HCT116 (cell line): ENCODE results near the gene HLA-DMA. TPM values are rescaled to one million over a fixed set of nuclear protein-coding genes. Genes with fewer than 3 reads are reported as not detected.
A peak's percentile ranks its signal among the peaks of the same experiment; 100 is the strongest.

ENCODE experiments used
- ATAC-seq: fragments of 200-7000 bp; cut with Tn5 transposase; 2 replicates; pipeline ENCODE4 v1.9.1; 2020; ENCODE audit warnings: mild to moderate bottlenecking, moderate library complexity
- BruUV-seq: library from RNA; stranded (reverse); fragments of 400-500 nt; replicated peaks from 2 replicates; lab custom pipeline; 2021; lab: Mats Ljungman, UMichigan
- CTCF ChIA-PET: fragments of 300-600 bp; sonication (Branson Sonifier 250); formaldehyde crosslinking; loops from one replicate; lab custom pipeline; 2021; ENCODE audit warnings: antibody characterized with exemption; lab: Charles Lee
- POLR2A ChIA-PET: fragments of 300-600, 350-600 bp; sonication (Branson Sonifier 250); formaldehyde crosslinking; loops from one replicate; lab custom pipeline; 2021; ENCODE audit warnings: antibody characterized with exemption; lab: Charles Lee
- RAD21 ChIA-PET, 2 experiments: fragments of 300-600 bp; sonication (Branson Sonifier 250); formaldehyde crosslinking; loops; one replicate each; lab custom pipeline; 2023; ENCODE audit warnings: low total read pairs in 2 of 2; ENCODE audit not compliant: uncharacterized antibody in 2 of 2, unreplicated experiment in 2 of 2, low non-redundant PET in 1 of 2; lab: Charles Lee
- DNase-seq: peaks from one replicate; pipeline ENCODE4 v3.0.0-alpha.2; 2010; ENCODE audit warnings: low read depth, low spot score
- H2AFZ ChIP-seq: fragments of 200-600 bp; shearing (Covaris generic), sonication (generic); 2 replicates; pipeline ENCODE4 v1.6.1; 2017; ENCODE audit warnings: low read depth, mixed run types, mixed read lengths, antibody characterized with exemption, low read length; ENCODE audit not compliant: poor library complexity, severe bottlenecking
- H3K27ac ChIP-seq: 2 replicates; pipeline ENCODE4 v1.5.1; 2012; ENCODE audit warnings: low read depth, low read length
- H3K27me3 ChIP-seq: fragments of 200-600 bp; sonication (generic); 2 replicates; pipeline ENCODE4 v1.6.1; 2016; ENCODE audit warnings: mixed run types, low read length, mixed read lengths; ENCODE audit not compliant: insufficient read depth
- H3K36me3 ChIP-seq, 2 experiments: fragments of 200-500 bp in 1 of 2; fragments of 200-600 bp in 1 of 2; sonication (Bioruptor generic) in 1 of 2; sonication (generic) in 1 of 2; 2 replicates each; pipeline versions ENCODE4 v1.5.1 to v1.6.1; 2014 to 2016; ENCODE audit warnings: low read length in 2 of 2, inconsistent platforms in 1 of 2, mixed read lengths in 1 of 2, mixed run types in 1 of 2; ENCODE audit not compliant: insufficient read depth in 2 of 2, control insufficient read depth in 1 of 2
- H3K4me1 ChIP-seq, 2 experiments: fragments of 200-600 bp in 1 of 2; sonication (generic) in 1 of 2; 2 replicates each; pipeline versions ENCODE4 v1.5.1 to v1.6.1; 2012 to 2017; ENCODE audit warnings: low read length in 2 of 2, inconsistent platforms in 1 of 2, mild to moderate bottlenecking in 1 of 2, mixed read lengths in 1 of 2, mixed run types in 1 of 2, moderate library complexity in 1 of 2; ENCODE audit not compliant: insufficient read depth in 2 of 2, control insufficient read depth in 1 of 2
- H3K4me2 ChIP-seq: fragments of 200-600 bp; sonication (generic); 2 replicates; pipeline ENCODE4 v1.6.1; 2017; ENCODE audit warnings: mixed run types, low read length, mixed read lengths
- H3K4me3 ChIP-seq, 2 experiments: fragments of 200-600 bp in 1 of 2; sonication (generic) in 1 of 2; replicated peaks in 1 of 2; 2 replicates each; pipeline ENCODE4 v1.5.1; 2011 to 2016; ENCODE audit warnings: low read length in 2 of 2, control low read depth in 1 of 2, low read depth in 1 of 2, mild to moderate bottlenecking in 1 of 2, mixed read lengths in 1 of 2, mixed run types in 1 of 2
- H3K79me2 ChIP-seq: fragments of 200-600 bp; sonication (generic); 2 replicates; pipeline ENCODE4 v1.6.1; 2017; ENCODE audit warnings: mild to moderate bottlenecking, mixed run types, low read length, moderate library complexity, mixed read lengths; ENCODE audit not compliant: insufficient read depth
- H3K9ac ChIP-seq: fragments of 200-600 bp; sonication (generic); 2 replicates; pipeline ENCODE4 v1.6.1; 2016; ENCODE audit warnings: low read length, mixed read lengths
- H3K9me2 ChIP-seq: fragments of 200-600 bp; sonication (generic), shearing (Covaris generic); 2 replicates; pipeline ENCODE4 v1.6.1; 2017; ENCODE audit warnings: mixed run types, mild to moderate bottlenecking, moderate library complexity; ENCODE audit not compliant: insufficient read depth
- H3K9me3 ChIP-seq, 2 experiments: fragments of 200-500 bp in 1 of 2; fragments of 200-600 bp in 1 of 2; sonication (Bioruptor generic) in 1 of 2; sonication (generic) in 1 of 2; 2 replicates each; pipeline ENCODE4 v1.6.1; 2014 to 2017; ENCODE audit warnings: low read length in 2 of 2, mixed read lengths in 2 of 2, inconsistent platforms in 1 of 2, low read depth in 1 of 2, mild to moderate bottlenecking in 1 of 2, mixed run types in 1 of 2, moderate library complexity in 1 of 2; ENCODE audit not compliant: control insufficient read depth in 1 of 2, insufficient read depth in 1 of 2
- H4K20me1 ChIP-seq: fragments of 200-600 bp; sonication (generic), shearing (Covaris generic); 2 replicates; pipeline ENCODE4 v1.6.1; 2017; ENCODE audit warnings: mixed run types, mild to moderate bottlenecking, moderate library complexity; ENCODE audit not compliant: insufficient read depth
- ATF3 ChIP-seq: IDR thresholded peaks from 2 replicates; pipeline ENCODE4 v1.6.1; 2012
- CBX3 ChIP-seq: IDR thresholded peaks from 2 replicates; pipeline ENCODE4 v1.6.1; 2012; ENCODE audit warnings: low read depth
- ELF1 ChIP-seq: IDR thresholded peaks from 2 replicates; pipeline ENCODE4 v1.6.1; 2012; ENCODE audit warnings: low read depth, borderline replicate concordance
- EZH2 ChIP-seq: fragments of 200-600 bp; sonication (generic); IDR thresholded peaks from 2 replicates; pipeline ENCODE4 v1.6.1; 2017; ENCODE audit warnings: antibody characterized with exemption, mixed run types
- EZH2phosphoT487 ChIP-seq: fragments of 200-600 bp; IDR thresholded peaks from 2 replicates; pipeline ENCODE4 v1.6.1; 2018; ENCODE audit warnings: antibody characterized with exemption, borderline replicate concordance
- MAX ChIP-seq: IDR thresholded peaks from 2 replicates; pipeline ENCODE4 v1.6.1; 2012
- RAD21 ChIP-seq: IDR thresholded peaks from 2 replicates; pipeline ENCODE4 v1.6.1; 2012; ENCODE audit warnings: low read depth, mild to moderate bottlenecking
- REST ChIP-seq: IDR thresholded peaks from 2 replicates; pipeline ENCODE4 v1.6.1; 2012; ENCODE audit warnings: low read depth
- SIN3A ChIP-seq: IDR thresholded peaks from 2 replicates; pipeline ENCODE4 v1.6.1; 2012; ENCODE audit warnings: low read depth
- SP1 ChIP-seq: IDR thresholded peaks from 2 replicates; pipeline ENCODE4 v1.6.1; 2012; ENCODE audit warnings: low read depth
- YY1 ChIP-seq: IDR thresholded peaks from 2 replicates; pipeline ENCODE4 v1.6.1; 2011; ENCODE audit warnings: low read length, low read depth, moderate library complexity, mild to moderate bottlenecking; ENCODE audit not compliant: insufficient replicate concordance; ENCODE audit errors: extremely low read depth
- ZBTB33 ChIP-seq: IDR thresholded peaks from 2 replicates; pipeline ENCODE4 v1.6.1; 2011; ENCODE audit warnings: mild to moderate bottlenecking, low read length, moderate library complexity; ENCODE audit not compliant: insufficient replicate concordance; ENCODE audit errors: extremely low read depth
- ZFX ChIP-seq: fragments of 450-650 bp; IDR thresholded peaks from 2 replicates; pipeline ENCODE4 v1.6.1; 2017
- intact Hi-C: fragments of 100-400 bp; cut with micrococcal nuclease; formaldehyde crosslinking; loops from 2 replicates; pipeline ENCODE4 v1.10.0; 2022
- total RNA-seq: library from RNA; stranded (reverse); gene quantifications from one replicate; pipeline ENCODE4 v1.2.1, GENCODE V29; 2021; ENCODE audit not compliant: unreplicated experiment

The HLA-DMA gene
- total RNA-seq, 1 experiment from 2014 or later, result 12.1 TPM

GRCh38 chr6:32974541-32975308 lies 21.8 kb upstream of the HLA-DMA start:
- ChIA-PET RAD21 (no interaction called here), POLR2A (interaction anchor here (1.2 to 8.1 kb wide), 2 partner anchors 10 to 20 kb away, joined by 3 to 227 read pairs; no protein-coding TSS in a partner anchor), CTCF (interaction anchor here (1.3 to 1.5 kb wide), 2 partner anchors 9 to 41 kb away, joined by 3 to 7 read pairs; no protein-coding TSS in a partner anchor)
- Histone ChIP-seq H3K4me2 (peak overlapping the region; percentile 84), H3K4me1 (peaks cover 5 to 34% of the 10 kb centered on the region in 2 experiments; a peak in 3 of 4 replicates), H3K9me2 (no peaks in the 10 kb centered on the region), H4K20me1 (peaks cover 70% of the 10 kb centered on the region), H3K9me3 (no peaks in the 10 kb centered on the region), H2AFZ (no peak overlapping the region), H3K27me3 (no peaks in the 10 kb centered on the region), H3K4me3 (peak overlapping the region; percentile 82 to 95), H3K9ac (peak overlapping the region; percentile 94; the same call in 1 of the 2 replicates), H3K27ac (peak overlapping the region; percentile 21; the same call in 1 of the 2 replicates), H3K36me3 (peaks cover 59 to 73% of the 10 kb centered on the region in 2 experiments), H3K79me2 (peaks cover 91% of the 10 kb centered on the region)
- no peak for DNase-seq
- TF ChIP-seq MAX (no peak), ELF1 (no peak), EZH2phosphoT487 (no peak), REST (no peak), EZH2 (no peak), ZFX (no peak), CBX3 (no peak), ZBTB33 (no peak), ATF3 (no peak), SP1 (no peak), RAD21 (no peak), YY1 (no peak), SIN3A (no peak)
- BruUV-seq, result no TSS peak
- ATAC-seq, result no peak
- intact Hi-C loops, result no loop called here
